Panc1 (cell line): Measurements from ENCODE around the gene CAMKMT.

Source experiments
- CTCF ChIP-seq: fragments of 450-650 bp; IDR thresholded peaks from 2 replicates; pipeline ENCODE4 v1.5.1; 2017; ENCODE audit warnings: mild to moderate bottlenecking
- POLR2AphosphoS5 ChIP-seq: IDR thresholded peaks from 2 replicates; pipeline ENCODE4 v1.6.1; 2012; ENCODE audit warnings: mild to moderate bottlenecking, low read depth, low read length, moderate library complexity

GRCh38 chr2:44817256-44817655 is 455.5 kb downstream of the CAMKMT start:
- TF ChIP-seq CTCF (no peak), POLR2AphosphoS5 (no peak)
